ENCODE results near the gene FIG4.
"Not testable (repeated sequence)": the region's sequence is repeated elsewhere in the genome, so short reads cannot be mapped to it uniquely, and the experiment has no call there.

FIG4 gene

GRCh38 chr6:109760208-109760607 is 69.1 kb downstream of the FIG4 start:
- no peak for DNase-seq (ENCODE audit: low spot score)

GRCh38 chr6:109762166-109762565 is 71.1 kb downstream of the FIG4 start:
- DNase-seq (ENCODE audit: low spot score): no peak

GRCh38 chr6:109762769-109763441 is 71.8 kb downstream of the FIG4 start:
- DNase-seq (ENCODE audit: low spot score): no peak

- DNase-seq (ENCODE audit: low spot score): no peak
These were observed 75.1 kb downstream of the FIG4 start for GRCh38 chr6:109766167-109766566.

- peak; percentile 57 for DNase-seq (ENCODE audit: low spot score)
These were observed 76.9 kb downstream of the FIG4 start for GRCh38 chr6:109767961-109768360.

GRCh38 chr6:109768485-109768884 is 77.4 kb downstream of the FIG4 start:
- peak; percentile 47 for DNase-seq (ENCODE audit: low spot score)

- no peak for DNase-seq (ENCODE audit: low spot score)
These were observed 78.1 kb downstream of the FIG4 start for GRCh38 chr6:109769213-109769612.

GRCh38 chr6:109770047-109770446 is 79.0 kb downstream of the FIG4 start:
- no peak for DNase-seq (ENCODE audit: low spot score)

GRCh38 chr6:109770779-109771178 is 79.7 kb downstream of the FIG4 start:
- DNase-seq (ENCODE audit: low spot score): no peak

GRCh38 chr6:109771939-109772755 is 81.1 kb downstream of the FIG4 start:
- DNase-seq (ENCODE audit: low spot score): not testable (repeated sequence)

- DNase-seq (ENCODE audit: low spot score): peak; percentile 22
These were observed 81.9 kb downstream of the FIG4 start for GRCh38 chr6:109772883-109773431.

- DNase-seq (ENCODE audit: low spot score): no peak
These were observed 89.9 kb downstream of the FIG4 start for GRCh38 chr6:109781001-109781400.

- no peak for DNase-seq (ENCODE audit: low spot score)
These were observed 91.4 kb downstream of the FIG4 start for GRCh38 chr6:109782491-109782999.

- no peak for DNase-seq (ENCODE audit: low spot score)
These were observed 92.3 kb downstream of the FIG4 start for GRCh38 chr6:109783250-109783986.

- DNase-seq (ENCODE audit: low spot score): no peak
These were observed 96.2 kb downstream of the FIG4 start for GRCh38 chr6:109787312-109787711.

- no peak for DNase-seq (ENCODE audit: low spot score)
These were observed 97.6 kb downstream of the FIG4 start for GRCh38 chr6:109788687-109789086.

- peak; percentile 45 for DNase-seq (ENCODE audit: low spot score)
These were observed 99.0 kb downstream of the FIG4 start for GRCh38 chr6:109790131-109790530.

GRCh38 chr6:109791301-109791700 is 100.2 kb downstream of the FIG4 start:
- DNase-seq (ENCODE audit: low spot score): no peak

- DNase-seq (ENCODE audit: low spot score): no peak
These were observed 101.9 kb downstream of the FIG4 start for GRCh38 chr6:109793021-109793420.

GRCh38 chr6:109793792-109794191 is 102.7 kb downstream of the FIG4 start:
- DNase-seq (ENCODE audit: low spot score): peak; percentile 83

GRCh38 chr6:109794201-109794923 is 103.3 kb downstream of the FIG4 start:
- DNase-seq (ENCODE audit: low spot score): peak; percentile 37
